ENCODE measurements around the gene PJVK.

GRCh38 chr2:178449700-178450523 lies 1.3 kb upstream of the PJVK start:
- TF ChIP-seq CTCF (IDR thresholded peaks at IDR 0.05 in 8 of 11, conservative IDR thresholded peaks at IDR 0.05 in 3 of 11) (no peak), POLR2AphosphoS5 (IDR thresholded peaks at IDR 0.05) (no peak), POLR2A (IDR thresholded peaks at IDR 0.05) (no peak)
